Breast epithelium (tissue), 4 donors: ENCODE results near the gene VGF. TPM values are rescaled to one million over a fixed set of nuclear protein-coding genes. Genes with fewer than 3 reads are reported as not detected.

Experiments
- DNase-seq, 2 donors: peaks; one replicate each; pipeline ENCODE4 v3.0.0-alpha.2; 2019; ENCODE audit warnings: low spot score in 2 of 2
- H3K27ac ChIP-seq, 2 donors: fragments of 200-600 bp; sonication (generic) in 1 of 2; one replicate each; pipeline ENCODE4 v1.5.1; 2016 to 2019; ENCODE audit warnings: mild to moderate bottlenecking in 1 of 2
- H3K27me3 ChIP-seq, 2 donors: fragments of 200-600 bp; sonication (generic) in 1 of 2; one replicate each; pipeline versions ENCODE4 v1.5.1 to v1.6.0; 2017 to 2019; ENCODE audit warnings: control low read depth in 1 of 2, mild to moderate bottlenecking in 1 of 2
- H3K36me3 ChIP-seq: fragments of 200-600 bp; one replicate; pipeline ENCODE4 v1.5.1; 2019
- H3K4me1 ChIP-seq, 2 donors: fragments of 200-600 bp; sonication (generic); one replicate each; pipeline ENCODE4 v1.5.1; 2016 to 2019; ENCODE audit warnings: control low read depth in 1 of 2
- H3K4me3 ChIP-seq, 3 donors: fragments of 200-600 bp; sonication (generic); 1 replicate in 2 of 3; 2 replicates in 1 of 3; pipeline ENCODE4 v1.5.1; 2016 to 2019; ENCODE audit warnings: mild to moderate bottlenecking in 3 of 3, moderate library complexity in 2 of 3
- H3K9me3 ChIP-seq, 2 donors: fragments of 200-600 bp; sonication (generic) in 1 of 2; one replicate each; pipeline ENCODE4 v1.5.1; 2016 to 2019; ENCODE audit warnings: control low read depth in 1 of 2
- POLR2A ChIP-seq: fragments of 450-650 bp; IDR thresholded peaks from one replicate; pipeline ENCODE4 v1.6.1; 2016; ENCODE audit warnings: antibody characterized with exemption, mild to moderate bottlenecking, moderate library complexity
- POLR2AphosphoS5 ChIP-seq, 3 donors: sonication (generic); formaldehyde crosslinking; IDR thresholded peaks; one replicate each; pipeline ENCODE4 v1.6.1; 2017; ENCODE audit warnings: antibody characterized with exemption in 3 of 3
- intact Hi-C: fragments of 100-400 bp; cut with DNase I; formaldehyde crosslinking; loops from one replicate; pipeline ENCODE4 v1.15.1; 2023; ENCODE audit warnings: low total_unique reads
- total RNA-seq, 3 donors: library from RNA; depleted of rRNA; stranded (reverse); fragments of >200 nt; gene quantifications; one replicate each; pipeline ENCODE4 v1.1.0, GENCODE V29; 2016
- TF ChIP-seq, protein P1 (sequence below), 3 donors: fragments of 450-650 bp; IDR thresholded peaks; one replicate each; pipeline ENCODE4 v1.5.1; 2016 to 2017; ENCODE audit warnings: antibody characterized with exemption in 3 of 3, mild to moderate bottlenecking in 3 of 3, moderate library complexity in 3 of 3

The VGF gene
- total RNA-seq, 3 donors from 2014 or later, result 0.16 TPM; not detected in 2

- no peak overlapping the region for H3K27ac ChIP-seq
- no peaks in the 10 kb centered on the region for H3K36me3 ChIP-seq
- peaks cover 16 to 44% of the 10 kb centered on the region in 2 donors for H3K27me3 ChIP-seq
- H3K4me1 ChIP-seq, result peaks cover 14 to 16% of the 10 kb centered on the region in 2 donors
- TF ChIP-seq POLR2AphosphoS5 (IDR thresholded peaks at IDR 0.05) (no peak), POLR2A (no peak)
- TF ChIP-seq, protein P1, sequence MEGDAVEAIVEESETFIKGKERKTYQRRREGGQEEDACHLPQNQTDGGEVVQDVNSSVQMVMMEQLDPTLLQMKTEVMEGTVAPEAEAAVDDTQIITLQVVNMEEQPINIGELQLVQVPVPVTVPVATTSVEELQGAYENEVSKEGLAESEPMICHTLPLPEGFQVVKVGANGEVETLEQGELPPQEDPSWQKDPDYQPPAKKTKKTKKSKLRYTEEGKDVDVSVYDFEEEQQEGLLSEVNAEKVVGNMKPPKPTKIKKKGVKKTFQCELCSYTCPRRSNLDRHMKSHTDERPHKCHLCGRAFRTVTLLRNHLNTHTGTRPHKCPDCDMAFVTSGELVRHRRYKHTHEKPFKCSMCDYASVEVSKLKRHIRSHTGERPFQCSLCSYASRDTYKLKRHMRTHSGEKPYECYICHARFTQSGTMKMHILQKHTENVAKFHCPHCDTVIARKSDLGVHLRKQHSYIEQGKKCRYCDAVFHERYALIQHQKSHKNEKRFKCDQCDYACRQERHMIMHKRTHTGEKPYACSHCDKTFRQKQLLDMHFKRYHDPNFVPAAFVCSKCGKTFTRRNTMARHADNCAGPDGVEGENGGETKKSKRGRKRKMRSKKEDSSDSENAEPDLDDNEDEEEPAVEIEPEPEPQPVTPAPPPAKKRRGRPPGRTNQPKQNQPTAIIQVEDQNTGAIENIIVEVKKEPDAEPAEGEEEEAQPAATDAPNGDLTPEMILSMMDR (IDR thresholded peaks at IDR 0.05), result no peak
- H3K4me3 ChIP-seq, result no peak overlapping the region
- intact Hi-C loops, result no loop called here
- H3K9me3 ChIP-seq, result no peaks in the 10 kb centered on the region
- DNase-seq, result no peak
Measured at GRCh38 chr7:101161692-101162471, 3.5 kb downstream of the VGF start.

DNA sequence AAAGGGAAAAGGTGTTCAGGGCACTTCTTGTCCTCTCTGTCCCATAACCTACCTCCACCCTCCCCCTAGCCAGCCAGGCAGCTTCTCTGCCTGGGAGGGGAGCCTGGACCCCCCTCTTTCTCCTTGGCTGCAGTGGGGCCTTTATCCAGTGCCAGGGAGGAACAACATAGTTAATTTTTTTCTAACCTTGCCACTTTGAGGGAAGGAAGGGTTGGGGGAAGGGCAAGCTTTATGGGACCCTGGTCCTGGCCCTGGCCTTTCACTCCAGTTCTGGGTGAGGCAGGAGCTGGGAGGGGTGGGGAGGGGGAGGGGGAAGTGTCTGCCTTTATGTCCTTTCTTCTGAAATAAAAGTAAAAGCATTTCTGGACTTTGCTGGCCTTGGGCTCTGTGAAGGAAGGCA is 4.5 kb downstream of the VGF start:
- H3K27me3 ChIP-seq, result peaks cover 11 to 34% of the 10 kb centered on the region in 2 donors
- no peak for DNase-seq
- H3K4me1 ChIP-seq, result peaks cover 14 to 16% of the 10 kb centered on the region in 2 donors
- H3K4me3 ChIP-seq, result no peak overlapping the region
- intact Hi-C loops, result no loop called here
- no peak for TF ChIP-seq POLR2AphosphoS5 (IDR thresholded peaks at IDR 0.05)
- TF ChIP-seq, protein P1 (IDR thresholded peaks at IDR 0.05), result no peak
- TF ChIP-seq POLR2A, result no peak
- H3K36me3 ChIP-seq, result no peaks in the 10 kb centered on the region
- no peak overlapping the region for H3K27ac ChIP-seq
- no peaks in the 10 kb centered on the region for H3K9me3 ChIP-seq

DNA sequence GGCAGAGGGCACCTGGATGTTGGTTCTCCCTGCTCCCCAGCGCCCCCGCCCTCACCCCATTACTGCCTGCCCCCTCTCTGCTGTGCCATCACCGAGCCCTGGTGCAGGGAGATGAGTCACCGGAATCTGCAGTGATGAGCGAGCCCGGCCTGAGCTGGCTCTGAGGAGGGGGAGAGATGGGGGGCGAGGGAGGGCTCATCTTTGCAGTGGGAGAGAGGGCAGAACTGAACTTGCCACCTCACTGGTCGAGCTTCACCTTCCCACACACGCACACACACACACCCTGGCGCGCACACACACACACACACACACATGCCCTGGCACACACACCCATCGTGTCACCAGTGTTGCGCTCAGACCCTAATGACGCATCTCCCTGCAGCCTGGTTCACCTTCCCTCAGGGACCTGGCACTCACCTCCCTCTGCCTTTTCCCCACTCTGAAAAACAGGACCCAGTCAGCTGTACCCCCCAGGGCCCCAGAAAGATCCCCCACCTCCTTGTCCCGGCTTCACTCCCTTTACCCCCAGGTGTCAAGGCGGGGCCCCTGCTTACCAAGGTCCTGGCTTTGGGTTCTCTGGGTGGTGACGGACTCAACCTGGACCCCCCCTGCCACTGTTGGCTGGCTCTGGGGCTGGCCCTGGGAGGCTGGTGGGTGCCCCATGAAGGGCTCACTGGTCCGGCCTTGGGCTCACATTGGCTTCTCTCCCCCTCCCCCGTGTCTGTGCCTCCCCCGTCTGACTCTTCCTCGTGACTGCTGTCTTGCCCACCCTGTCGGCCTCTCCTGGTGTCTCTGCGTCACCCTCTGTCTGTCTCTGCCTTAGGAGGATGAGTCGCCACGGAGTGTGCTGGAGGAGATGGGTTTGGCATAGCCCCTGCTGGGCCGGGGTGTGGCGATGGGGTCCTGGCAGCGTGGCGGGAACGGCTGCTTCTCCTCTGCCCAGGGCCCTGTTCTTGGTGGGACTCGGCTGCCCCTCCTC is 5.4 kb downstream of the VGF start:
- TF ChIP-seq POLR2A, result no peak
- no peak for TF ChIP-seq POLR2AphosphoS5 (IDR thresholded peaks at IDR 0.05)
- TF ChIP-seq, protein P1 (IDR thresholded peaks at IDR 0.05), result no peak
- Histone ChIP-seq H3K9me3 (no peaks in the 10 kb centered on the region), H3K27me3 (peaks cover 11 to 25% of the 10 kb centered on the region in 2 donors), H3K4me1 (peaks cover 20 to 21% of the 10 kb centered on the region in 2 donors), H3K36me3 (no peaks in the 10 kb centered on the region), H3K4me3 (no peak overlapping the region), H3K27ac (no peak overlapping the region)
- no peak for DNase-seq
- intact Hi-C loops, result no loop called here

DNA sequence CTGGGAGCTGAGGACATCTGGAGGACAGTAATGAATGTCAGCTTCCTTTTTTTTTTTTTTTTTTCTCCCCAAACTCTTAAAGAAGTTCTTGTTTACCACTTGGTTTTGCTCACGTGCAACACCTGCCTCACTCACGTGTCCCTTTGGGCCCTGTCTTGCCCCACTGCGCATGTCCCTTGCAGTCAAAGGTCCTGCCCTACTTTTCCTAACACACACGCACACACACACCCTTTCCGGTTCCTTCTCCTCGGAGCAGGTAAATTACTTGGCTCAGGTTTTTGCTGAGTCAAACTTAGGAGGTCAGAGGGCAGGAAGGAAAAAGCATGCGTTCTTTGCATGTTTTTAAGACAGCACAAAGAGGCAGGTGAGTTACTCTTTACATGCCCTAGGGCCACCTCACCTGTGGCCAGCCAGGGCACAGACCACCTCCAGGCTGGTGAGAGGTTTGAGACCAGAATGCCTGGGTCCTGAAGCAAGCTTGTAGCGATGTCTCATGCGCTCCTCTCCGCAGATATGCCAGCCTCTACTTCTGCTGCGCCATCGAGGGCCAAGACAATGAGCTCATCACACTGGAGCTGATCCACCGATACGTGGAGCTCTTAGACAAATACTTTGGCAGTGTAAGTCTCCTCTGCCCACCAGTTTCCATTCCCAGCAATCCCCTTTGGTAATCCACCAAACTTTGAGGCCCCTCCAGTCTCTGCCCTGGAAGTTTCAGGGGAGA is 8.3 kb downstream of the VGF start:
- Histone ChIP-seq H3K9me3 (no peaks in the 10 kb centered on the region), H3K4me1 (peaks cover 5 to 6% of the 10 kb centered on the region in 2 donors), H3K27ac (no peak overlapping the region), H3K36me3 (no peaks in the 10 kb centered on the region), H3K4me3 (no peak overlapping the region), H3K27me3 (no peaks in the 10 kb centered on the region)
- intact Hi-C loops, result no loop called here
- TF ChIP-seq, protein P1 (IDR thresholded peaks at IDR 0.05), result no peak
- TF ChIP-seq POLR2AphosphoS5 (IDR thresholded peaks at IDR 0.05) (no peak), POLR2A (no peak)
- no peak for DNase-seq
